NT2/D1 (cell line): Measurements from ENCODE around the gene LRR1.
A peak's percentile ranks its signal among the peaks of the same experiment; 100 is the strongest.

Experiments used
- DNase-seq: peaks from one replicate; pipeline ENCODE4 v3.0.0-alpha.2; 2011; ENCODE audit warnings: low read depth, low spot score
- H3K27me3 ChIP-seq: 2 replicates; pipeline ENCODE4 v1.6.0; 2011; ENCODE audit warnings: mild to moderate bottlenecking; ENCODE audit not compliant: insufficient read length, insufficient read depth
- H3K36me3 ChIP-seq: 2 replicates; pipeline ENCODE4 v1.6.1; 2011; ENCODE audit warnings: mild to moderate bottlenecking, low read length, mixed read lengths; ENCODE audit not compliant: insufficient read depth, insufficient read length
- H3K4me1 ChIP-seq: 2 replicates; pipeline ENCODE4 v1.5.1; 2011; ENCODE audit not compliant: insufficient read depth, insufficient read length
- H3K4me3 ChIP-seq: 2 replicates; pipeline ENCODE4 v1.5.1; 2011; ENCODE audit warnings: low read depth; ENCODE audit not compliant: insufficient read length
- H3K9ac ChIP-seq: 2 replicates; pipeline ENCODE4 v1.6.0; 2011; ENCODE audit warnings: low read depth; ENCODE audit not compliant: insufficient read length
- H3K9me3 ChIP-seq: 2 replicates; pipeline ENCODE4 v1.5.1; 2011; ENCODE audit warnings: mild to moderate bottlenecking, low read length; ENCODE audit not compliant: insufficient read depth
- SUZ12 ChIP-seq: IDR thresholded peaks from 2 replicates; pipeline ENCODE4 v1.6.1; 2011; ENCODE audit not compliant: insufficient read length, insufficient read depth; ENCODE audit errors: extremely low read depth
- YY1 ChIP-seq: IDR thresholded peaks from 2 replicates; pipeline ENCODE4 v1.6.1; 2011; ENCODE audit not compliant: insufficient read length, insufficient read depth
- ZNF274 ChIP-seq: IDR thresholded peaks from 2 replicates; pipeline ENCODE4 v1.6.1; 2011; ENCODE audit warnings: mild to moderate bottlenecking, low read depth, low read length

The LRR1 gene

DNA sequence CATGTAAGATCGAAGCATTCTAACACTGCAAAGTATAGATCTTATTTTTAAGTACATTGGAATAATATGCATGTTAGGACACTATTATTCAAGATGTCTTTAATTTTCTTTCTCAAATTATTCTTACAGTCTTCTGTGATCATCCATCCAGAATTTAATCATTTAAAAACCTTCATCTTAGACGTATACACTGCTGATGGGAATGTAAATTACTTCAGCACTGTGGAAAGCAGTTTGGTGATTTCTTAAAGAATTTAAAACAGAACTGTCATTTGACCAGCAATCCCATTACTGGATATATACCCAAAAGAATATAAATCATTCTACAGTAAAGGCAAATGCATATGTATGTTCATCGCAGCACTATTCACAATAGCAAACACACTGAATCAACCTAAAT lies 9.4 kb upstream of the LRR1 start:
- H3K27me3 ChIP-seq = no peaks in the 10 kb centered on the region
- H3K9ac ChIP-seq = no peak overlapping the region
- H3K4me1 ChIP-seq = no peaks in the 10 kb centered on the region
- H3K36me3 ChIP-seq = peaks cover 17% of the 10 kb centered on the region
- TF ChIP-seq SUZ12 = no peak
- TF ChIP-seq ZNF274 = no peak
- no peak for TF ChIP-seq YY1
- DNase-seq = no peak
- no peak overlapping the region for H3K4me3 ChIP-seq
- H3K9me3 ChIP-seq = no peaks in the 10 kb centered on the region

DNA sequence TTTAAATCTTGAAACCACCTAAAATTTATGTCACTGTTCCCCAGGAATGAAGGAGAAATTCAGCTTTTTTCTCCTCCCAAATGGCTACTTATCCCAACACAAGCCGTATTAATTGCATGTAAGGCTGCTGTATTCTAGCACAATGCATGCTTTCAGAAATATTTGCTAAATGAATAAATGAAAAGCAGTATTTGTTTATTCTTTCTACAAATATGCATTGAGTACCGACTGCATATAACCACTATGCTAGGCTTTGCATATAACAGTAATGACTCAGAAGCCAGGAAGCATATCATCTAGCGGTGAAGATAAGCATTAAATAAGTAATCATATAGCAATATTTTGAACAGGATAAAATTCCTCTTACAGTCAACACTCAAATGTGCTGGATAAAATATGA lies 5.7 kb upstream of the LRR1 start:
- H3K36me3 ChIP-seq = no peaks in the 10 kb centered on the region
- no peak overlapping the region for H3K9ac ChIP-seq
- H3K4me3 ChIP-seq = no peak overlapping the region
- TF ChIP-seq ZNF274 = no peak
- TF ChIP-seq YY1 = no peak
- TF ChIP-seq SUZ12 = no peak
- H3K27me3 ChIP-seq = no peaks in the 10 kb centered on the region
- H3K4me1 ChIP-seq = no peaks in the 10 kb centered on the region
- DNase-seq = no peak
- no peaks in the 10 kb centered on the region for H3K9me3 ChIP-seq

DNA sequence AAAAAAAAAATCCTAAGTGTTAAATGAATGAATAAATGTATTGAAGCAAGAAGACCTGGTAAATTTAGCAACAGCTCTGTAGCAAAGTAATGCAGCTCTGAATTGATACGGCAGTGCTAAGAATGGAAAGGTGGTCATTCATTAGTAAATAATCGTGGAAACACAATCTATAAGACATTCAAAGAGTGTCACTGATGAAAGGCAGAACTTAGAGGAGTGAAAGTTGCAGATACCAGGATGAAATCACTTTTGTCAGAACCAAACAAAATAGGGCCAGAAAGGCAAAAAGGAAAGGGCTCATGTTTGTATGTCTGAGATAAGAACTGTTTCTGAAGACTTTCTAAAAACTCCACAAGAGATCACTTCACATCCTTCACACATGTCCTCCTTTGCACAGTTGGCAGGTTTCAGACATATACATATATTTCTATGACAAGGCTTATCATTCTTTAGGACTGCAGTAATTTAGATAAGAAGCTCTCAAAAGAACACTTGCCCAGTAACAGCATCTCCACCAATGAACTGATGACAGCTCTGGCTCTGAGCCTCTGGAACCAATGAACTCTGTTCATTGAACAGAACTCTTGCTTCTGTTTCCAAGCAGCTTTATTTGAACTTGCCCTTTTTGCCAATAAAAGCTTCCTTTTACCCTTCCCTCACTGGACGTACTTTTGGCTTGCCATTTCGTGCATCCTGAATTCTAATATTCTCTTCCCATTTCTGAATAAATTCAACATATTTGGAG lies 4.2 kb upstream of the LRR1 start:
- Histone ChIP-seq H3K36me3 (no peaks in the 10 kb centered on the region), H3K9me3 (no peaks in the 10 kb centered on the region), H3K27me3 (no peaks in the 10 kb centered on the region), H3K9ac (no peak overlapping the region), H3K4me3 (no peak overlapping the region), H3K4me1 (no peaks in the 10 kb centered on the region)
- TF ChIP-seq YY1 = no peak
- no peak for TF ChIP-seq ZNF274
- DNase-seq = no peak

DNA sequence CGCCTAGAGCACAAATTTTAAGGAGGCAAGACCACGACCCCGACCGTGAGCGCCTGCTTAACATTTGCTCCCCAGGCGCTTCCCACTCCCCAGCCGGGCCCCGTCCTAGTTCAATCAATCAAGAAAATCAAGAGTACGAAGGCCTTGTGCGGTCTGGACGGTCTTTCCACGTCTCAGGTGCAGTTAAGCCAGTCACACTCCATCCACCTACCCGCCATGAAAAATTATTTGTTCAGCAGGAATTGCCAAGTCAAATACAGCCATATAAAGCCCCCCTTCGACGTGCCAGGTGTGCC lies 603 bp upstream of the LRR1 start:
- TF ChIP-seq SUZ12 (no peak), ZNF274 (no peak), YY1 (no peak)
- no peaks in the 10 kb centered on the region for H3K27me3 ChIP-seq
- DNase-seq = no peak
- H3K4me1 ChIP-seq = no peaks in the 10 kb centered on the region
- peaks cover 17% of the 10 kb centered on the region for H3K36me3 ChIP-seq
- H3K4me3 ChIP-seq = peak overlapping the region; percentile 92
- H3K9me3 ChIP-seq = no peaks in the 10 kb centered on the region
- H3K9ac ChIP-seq = peak overlapping the region; percentile 89

DNA sequence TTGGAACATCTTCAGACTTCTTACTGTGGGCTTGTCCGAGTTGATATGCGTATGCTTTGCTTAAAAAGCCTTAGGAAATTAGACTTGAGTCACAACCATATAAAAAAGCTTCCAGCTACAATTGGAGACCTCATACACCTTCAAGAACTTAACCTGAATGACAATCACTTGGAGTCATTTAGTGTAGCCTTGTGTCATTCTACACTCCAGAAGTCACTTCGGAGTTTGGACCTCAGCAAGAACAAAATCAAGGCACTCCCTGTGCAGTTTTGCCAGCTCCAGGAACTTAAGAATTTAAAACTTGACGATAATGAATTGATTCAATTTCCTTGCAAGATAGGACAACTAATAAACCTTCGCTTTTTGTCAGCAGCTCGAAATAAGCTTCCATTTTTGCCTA lies 8.8 kb downstream of the LRR1 start:
- peaks cover 44% of the 10 kb centered on the region for H3K36me3 ChIP-seq

DNA sequence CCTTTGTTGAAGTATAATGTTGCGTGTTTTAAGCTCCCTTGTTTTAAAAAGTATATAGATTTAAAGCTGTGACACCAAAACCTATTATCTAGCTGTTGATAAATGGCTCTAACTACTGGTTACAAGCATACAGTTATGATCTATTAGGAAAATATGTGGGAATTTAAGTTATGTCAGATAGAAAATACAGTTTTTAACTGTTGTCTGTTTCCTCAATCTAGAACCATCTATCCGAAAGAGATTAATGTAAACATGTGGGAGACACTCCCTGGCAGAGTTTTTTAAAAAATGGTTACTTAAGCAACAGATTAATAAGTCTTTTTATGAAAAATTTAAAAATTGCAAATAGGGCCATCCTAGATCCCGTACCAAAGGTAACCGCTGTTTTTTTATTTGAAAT lies 13.5 kb downstream of the LRR1 start:
- no peaks in the 10 kb centered on the region for H3K27me3 ChIP-seq
- no peak overlapping the region for H3K9ac ChIP-seq
- H3K4me1 ChIP-seq = no peaks in the 10 kb centered on the region
- H3K4me3 ChIP-seq = no peak overlapping the region
- peaks cover 29% of the 10 kb centered on the region for H3K36me3 ChIP-seq
- no peak for DNase-seq
- no peaks in the 10 kb centered on the region for H3K9me3 ChIP-seq
- no peak for TF ChIP-seq YY1
- TF ChIP-seq SUZ12 = no peak
- TF ChIP-seq ZNF274 = no peak

More for the DNA sequence above, 8.8 kb downstream of the LRR1 start:
- Histone ChIP-seq H3K9me3 (no peaks in the 10 kb centered on the region), H3K9ac (no peak overlapping the region), H3K4me3 (no peak overlapping the region), H3K4me1 (no peaks in the 10 kb centered on the region), H3K27me3 (no peaks in the 10 kb centered on the region)
- TF ChIP-seq ZNF274 (no peak), SUZ12 (no peak), YY1 (no peak)
- no peak for DNase-seq

DNA sequence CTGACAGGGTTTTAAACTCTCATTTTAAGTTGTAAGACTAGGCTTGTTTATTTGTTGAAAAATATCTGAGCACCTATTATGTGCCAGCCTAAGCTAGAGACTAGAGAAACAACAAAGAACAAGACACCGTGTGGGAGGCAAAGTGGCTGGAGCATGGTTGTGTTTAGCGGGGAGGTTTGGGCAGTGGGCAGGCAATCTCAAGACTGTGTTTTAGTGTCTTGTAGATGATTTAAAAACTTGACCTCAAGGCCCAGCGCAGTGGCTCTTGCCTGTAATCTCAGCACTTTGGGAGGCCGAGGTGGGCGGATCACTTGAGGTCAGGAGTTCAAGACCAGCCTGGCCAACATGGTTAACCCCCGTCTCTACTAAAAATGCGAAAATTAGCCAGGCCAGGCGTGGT lies 13.9 kb downstream of the LRR1 start:
- peaks cover 30% of the 10 kb centered on the region for H3K36me3 ChIP-seq

More for the DNA sequence above, 13.9 kb downstream of the LRR1 start:
- H3K9me3 ChIP-seq = no peaks in the 10 kb centered on the region
- H3K27me3 ChIP-seq = no peaks in the 10 kb centered on the region
- H3K4me1 ChIP-seq = no peaks in the 10 kb centered on the region
- no peak for DNase-seq
- no peak overlapping the region for H3K4me3 ChIP-seq
- TF ChIP-seq YY1 (no peak), SUZ12 (no peak), ZNF274 (no peak)
- no peak overlapping the region for H3K9ac ChIP-seq
